Kidney (tissue), 14 donors: ENCODE measurements around the gene SLC35A3. TPM values are rescaled to one million over a fixed set of nuclear protein-coding genes. Genes with fewer than 3 reads are reported as not detected.

Experiments used
- DNase-seq, 5 donors: peaks; one replicate each; pipeline ENCODE4 v3.0.0-alpha.2; 2013 to 2020
- FAIRE-seq: peaks from 2 replicates; lab custom pipeline; 2012; peaks lifted over from hg19 to GRCh38; lab: Jason Lieb, UNC
- H3K27ac ChIP-seq, 2 donors: one replicate each; pipeline ENCODE4 v1.7.0; 2013; ENCODE audit warnings: low read depth in 2 of 2, low read length in 2 of 2, inconsistent platforms in 1 of 2
- H3K27me3 ChIP-seq: one replicate; pipeline ENCODE4 v1.7.1; 2013; ENCODE audit warnings: low read length, inconsistent platforms; ENCODE audit not compliant: control insufficient read depth, insufficient read depth
- H3K36me3 ChIP-seq, 3 donors: one replicate each; pipeline versions ENCODE4 v1.7.0 to v1.7.1; 2013; ENCODE audit warnings: low read length in 3 of 3, control low read depth in 1 of 3, inconsistent platforms in 1 of 3; ENCODE audit not compliant: insufficient read depth in 3 of 3, control insufficient read depth in 2 of 3
- H3K4me1 ChIP-seq, 3 donors: one replicate each; pipeline versions ENCODE4 v1.7.0 to v1.7.1; 2013; ENCODE audit warnings: low read length in 3 of 3, inconsistent platforms in 1 of 3, low read depth in 1 of 3; ENCODE audit not compliant: control insufficient read depth in 2 of 3, insufficient read depth in 2 of 3
- H3K4me3 ChIP-seq, 3 donors: one replicate each; pipeline versions ENCODE4 v1.7.0 to v1.8.1; 2013; ENCODE audit warnings: low read length in 3 of 3, control low read depth in 1 of 3, inconsistent platforms in 1 of 3
- H3K9ac ChIP-seq, 3 donors: one replicate each; pipeline versions ENCODE4 v1.7.0 to v1.7.1; 2013; ENCODE audit warnings: low read length in 3 of 3, control low read depth in 1 of 3, inconsistent platforms in 1 of 3
- H3K9me3 ChIP-seq, 3 donors: one replicate each; pipeline versions ENCODE4 v1.7.0 to v1.7.1; 2013; ENCODE audit warnings: low read length in 3 of 3, control low read depth in 1 of 3, inconsistent platforms in 1 of 3; ENCODE audit not compliant: control insufficient read depth in 2 of 3, insufficient read depth in 1 of 3
- intact Hi-C: fragments of 100-400 bp; cut with DNase I; formaldehyde crosslinking; loops from one replicate; pipeline ENCODE4 v1.11.1; 2022
- polyA plus RNA-seq: library from polyadenylated mRNA; stranded (reverse); fragments of 350-450 nt; fragmentation: Illumina TruSeq; extraction: RNeasy Lipid Tissue Mini Kit (QIAGEN cat#74804); gene quantifications from one replicate; pipeline ENCODE4 v1.2.3, GENCODE V29; 2014; ENCODE audit warnings: low read depth, low replicate concordance; ENCODE audit not compliant: insufficient read depth
- total RNA-seq: library from RNA; stranded (reverse); fragmentation: NEBNext Ultra II Directional; extraction: Animal tissue kit (Norgen Biotek cat#: 25700); gene quantifications from one replicate; pipeline ENCODE4 v1.2.1, GENCODE V29; 2021
- TF ChIP-seq, protein P1 (sequence below): IDR thresholded peaks from 3 replicates; pipeline ENCODE4 v1.5.1; 2012; ENCODE audit warnings: mild to moderate bottlenecking, moderate library complexity, borderline replicate concordance; ENCODE audit not compliant: insufficient read depth; ENCODE audit errors: extremely low read depth
- donor health status: control.
- donor health status: control.
- donor health status: control.
- donor health status: control.
- donor health status: control.
- donor health status: DM: yes; HTN: yes; CAD: no.
- donor health status: Normal renal cell carcinoma (clear cell type).

The SLC35A3 gene
- total and polyA plus RNA-seq, 2 donors from 2014 or later: 17.9 to 28.2 TPM

DNA sequence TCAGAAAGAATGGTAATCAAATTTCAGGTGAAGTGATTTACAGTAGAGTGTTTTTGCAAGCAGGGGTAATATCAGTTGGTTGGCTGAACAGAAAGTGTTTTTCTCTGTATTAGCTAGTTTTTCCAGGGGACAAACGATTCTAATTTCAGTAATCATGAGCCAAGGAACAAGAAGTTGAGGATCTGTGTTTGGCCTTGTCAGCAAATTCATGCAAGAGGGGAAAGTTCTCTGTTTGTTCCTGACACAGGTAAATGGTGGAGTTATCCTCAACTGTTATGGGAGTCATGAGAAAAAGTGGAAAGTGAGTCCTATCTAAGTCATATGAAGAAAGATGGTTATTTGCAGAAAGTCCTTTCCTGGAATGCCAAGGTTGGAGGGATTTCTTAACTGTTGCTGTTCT lies 24.6 kb upstream of the SLC35A3 start:
- TF ChIP-seq, protein P1, sequence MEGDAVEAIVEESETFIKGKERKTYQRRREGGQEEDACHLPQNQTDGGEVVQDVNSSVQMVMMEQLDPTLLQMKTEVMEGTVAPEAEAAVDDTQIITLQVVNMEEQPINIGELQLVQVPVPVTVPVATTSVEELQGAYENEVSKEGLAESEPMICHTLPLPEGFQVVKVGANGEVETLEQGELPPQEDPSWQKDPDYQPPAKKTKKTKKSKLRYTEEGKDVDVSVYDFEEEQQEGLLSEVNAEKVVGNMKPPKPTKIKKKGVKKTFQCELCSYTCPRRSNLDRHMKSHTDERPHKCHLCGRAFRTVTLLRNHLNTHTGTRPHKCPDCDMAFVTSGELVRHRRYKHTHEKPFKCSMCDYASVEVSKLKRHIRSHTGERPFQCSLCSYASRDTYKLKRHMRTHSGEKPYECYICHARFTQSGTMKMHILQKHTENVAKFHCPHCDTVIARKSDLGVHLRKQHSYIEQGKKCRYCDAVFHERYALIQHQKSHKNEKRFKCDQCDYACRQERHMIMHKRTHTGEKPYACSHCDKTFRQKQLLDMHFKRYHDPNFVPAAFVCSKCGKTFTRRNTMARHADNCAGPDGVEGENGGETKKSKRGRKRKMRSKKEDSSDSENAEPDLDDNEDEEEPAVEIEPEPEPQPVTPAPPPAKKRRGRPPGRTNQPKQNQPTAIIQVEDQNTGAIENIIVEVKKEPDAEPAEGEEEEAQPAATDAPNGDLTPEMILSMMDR: no peak
- no peaks in the 10 kb centered on the region for H3K4me1 ChIP-seq
- FAIRE-seq: no peak
- H3K27ac ChIP-seq: no peak overlapping the region
- no peak overlapping the region for H3K9ac ChIP-seq
- no peak overlapping the region for H3K4me3 ChIP-seq
- DNase-seq: no peak
- no peaks in the 10 kb centered on the region for H3K9me3 ChIP-seq
- no peaks in the 10 kb centered on the region for H3K27me3 ChIP-seq
- intact Hi-C loops: no loop called here
- no peaks in the 10 kb centered on the region for H3K36me3 ChIP-seq

DNA sequence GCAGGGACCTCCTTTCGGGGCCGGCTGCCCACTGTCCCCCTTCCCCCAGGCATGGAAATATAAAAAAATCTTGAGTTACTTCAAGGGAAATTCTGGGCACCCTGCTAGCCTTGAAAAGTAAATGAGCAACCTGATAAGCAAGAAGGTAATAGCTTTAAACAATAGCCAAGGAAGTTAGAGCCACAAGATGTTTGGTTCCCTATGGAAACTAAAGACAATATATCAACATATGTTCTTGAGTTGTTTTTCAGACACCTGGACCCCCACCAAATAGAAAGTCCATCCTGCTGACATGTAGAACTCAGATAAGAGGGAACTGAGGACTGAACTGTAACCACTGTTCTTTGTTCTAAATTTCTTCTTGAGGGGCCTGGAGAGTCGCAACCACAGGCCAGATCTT lies 19.3 kb upstream of the SLC35A3 start:
- Histone ChIP-seq H3K4me3 (no peak overlapping the region), H3K27ac (no peak overlapping the region), H3K9me3 (no peaks in the 10 kb centered on the region), H3K4me1 (no peaks in the 10 kb centered on the region), H3K36me3 (no peaks in the 10 kb centered on the region), H3K27me3 (no peaks in the 10 kb centered on the region), H3K9ac (no peak overlapping the region)
- TF ChIP-seq, protein P1: no peak
- intact Hi-C loops: no loop called here
- no peak for FAIRE-seq
- no peak for DNase-seq

DNA sequence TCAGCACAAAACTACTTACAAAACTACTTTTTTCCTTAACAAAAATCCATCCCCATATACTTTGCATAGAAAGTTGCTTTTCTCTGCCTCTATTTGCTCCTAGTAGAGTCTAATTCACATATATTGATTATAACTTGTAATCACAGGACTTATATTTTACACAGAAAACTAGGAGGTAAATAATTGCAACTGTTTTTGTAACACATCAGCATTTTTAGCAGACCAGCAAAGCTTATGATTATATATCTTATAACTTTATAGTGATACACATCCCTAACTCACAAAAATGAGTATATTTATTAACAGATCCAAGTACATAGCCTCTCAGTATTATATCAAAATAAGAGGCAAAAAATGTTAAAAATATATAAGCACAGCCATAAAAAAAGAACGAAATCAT lies 17.3 kb upstream of the SLC35A3 start:
- H3K36me3 ChIP-seq: no peaks in the 10 kb centered on the region
- H3K27ac ChIP-seq: no peak overlapping the region
- no peaks in the 10 kb centered on the region for H3K4me1 ChIP-seq
- no peak overlapping the region for H3K9ac ChIP-seq
- no peak overlapping the region for H3K4me3 ChIP-seq
- H3K9me3 ChIP-seq: no peaks in the 10 kb centered on the region
- DNase-seq: no peak
- intact Hi-C loops: no loop called here
- FAIRE-seq: no peak
- no peaks in the 10 kb centered on the region for H3K27me3 ChIP-seq
- TF ChIP-seq, protein P1: no peak

DNA sequence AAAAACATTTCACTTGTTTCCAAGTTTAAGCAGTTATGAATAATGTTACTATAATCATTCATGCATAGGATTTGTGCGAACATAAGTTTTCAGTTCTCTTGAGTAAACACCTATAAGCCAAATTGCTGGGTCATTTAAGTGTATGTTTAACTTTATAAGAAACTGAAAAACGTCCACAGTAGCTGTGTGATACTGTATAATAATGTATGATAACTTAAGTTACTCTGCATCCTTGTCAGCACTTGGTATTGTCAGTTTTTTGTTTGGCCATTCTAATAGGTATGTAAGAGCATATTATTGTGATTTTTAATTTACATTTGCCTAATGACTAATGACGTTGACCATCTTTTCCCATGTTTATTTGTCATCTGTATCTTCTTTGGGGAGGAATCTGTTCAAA lies 14.4 kb upstream of the SLC35A3 start:
- no peak overlapping the region for H3K4me3 ChIP-seq
- TF ChIP-seq, protein P1: no peak
- H3K4me1 ChIP-seq: no peaks in the 10 kb centered on the region
- DNase-seq: no peak
- no peaks in the 10 kb centered on the region for H3K27me3 ChIP-seq
- no peak for FAIRE-seq
- H3K27ac ChIP-seq: no peak overlapping the region
- no peaks in the 10 kb centered on the region for H3K36me3 ChIP-seq
- intact Hi-C loops: no loop called here
- no peaks in the 10 kb centered on the region for H3K9me3 ChIP-seq
- no peak overlapping the region for H3K9ac ChIP-seq
